AG08395 (cell line): ENCODE measurements around the gene TCTA.

Source experiments
- DNase-seq: peaks from one replicate; pipeline ENCODE4 v3.0.0; 2012; ENCODE audit warnings: mixed read lengths, low spot score

Gene TCTA

GRCh38 chr3:49410846-49411534 is 1.2 kb upstream of the TCTA start:
- DNase-seq = no peak

- no peak for DNase-seq
Measured at GRCh38 chr3:49411535-49411967, 672 bp upstream of the TCTA start.

- DNase-seq = no peak
Measured at GRCh38 chr3:49412632-49413337, 562 bp downstream of the TCTA start.

DNA sequence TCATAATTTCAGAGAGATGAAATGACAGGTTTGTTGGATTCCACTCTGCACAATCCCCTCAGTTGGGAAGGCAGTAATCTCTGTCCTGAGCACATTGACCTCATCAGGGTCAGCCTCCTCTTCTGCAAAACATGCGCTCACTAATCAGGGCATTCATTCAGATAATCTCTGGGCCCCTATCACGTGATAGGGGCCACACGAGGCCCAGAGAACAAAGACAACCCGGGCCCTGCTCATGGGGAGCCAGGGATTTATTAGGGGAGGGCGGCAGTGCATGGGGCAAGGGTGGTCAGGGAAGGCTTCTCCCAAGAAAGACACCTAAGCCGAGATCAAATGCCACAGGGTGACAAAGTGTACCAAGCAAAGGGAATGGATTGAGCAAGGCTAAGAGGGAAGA is 1.1 kb downstream of the TCTA start:
- DNase-seq = no peak

DNA sequence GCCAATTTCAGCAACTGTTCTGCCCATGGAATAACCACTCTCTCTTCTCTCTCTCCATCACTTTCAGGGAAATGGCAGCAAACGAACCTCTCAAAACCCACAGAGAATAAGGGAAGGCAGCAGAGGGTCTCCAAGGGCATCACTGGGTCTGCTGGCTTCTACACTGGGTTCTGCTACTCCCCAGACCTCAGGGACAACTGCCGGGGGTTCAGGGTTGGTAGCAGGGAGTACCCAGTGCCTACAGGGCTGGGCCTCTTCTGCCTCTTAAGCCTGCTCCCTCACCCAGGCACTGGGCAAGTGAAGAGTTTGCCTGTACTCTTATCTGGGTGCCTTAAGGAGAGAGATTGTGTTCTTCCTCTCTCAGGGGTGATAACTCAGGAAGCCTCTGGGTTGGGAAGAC is 2.5 kb downstream of the TCTA start:
- DNase-seq = no peak

DNA sequence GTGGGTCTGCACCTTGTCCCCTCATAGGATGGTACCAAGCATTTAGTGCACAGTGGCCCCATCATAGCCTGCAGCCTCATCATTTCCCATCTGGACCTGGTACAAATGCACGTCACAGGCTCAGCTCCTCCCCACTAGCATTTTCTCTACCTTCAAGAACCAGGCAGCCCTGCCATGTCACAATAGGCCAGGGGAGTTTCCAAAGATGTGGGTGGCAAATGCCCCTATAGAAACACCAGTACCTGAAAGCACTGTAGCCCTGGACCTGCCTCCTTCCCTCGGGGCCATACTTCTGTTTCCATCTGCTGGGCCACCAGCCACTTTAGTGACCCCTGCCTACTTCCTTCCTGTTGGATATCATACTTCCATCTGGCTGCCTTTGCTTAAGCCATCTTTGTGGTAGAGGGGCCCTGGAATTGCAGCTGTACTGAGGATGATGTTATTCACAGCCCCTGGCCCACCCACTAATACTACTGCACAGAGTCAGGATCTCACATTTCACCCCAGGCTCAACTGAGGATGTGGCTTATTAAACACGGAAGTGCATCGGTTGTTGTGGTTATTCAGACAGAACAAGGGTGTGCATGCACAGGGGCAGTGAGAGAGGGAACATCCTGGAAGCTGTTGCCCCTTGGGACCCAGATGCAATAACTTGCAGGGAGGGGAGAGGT is 3.8 kb downstream of the TCTA start:
- no peak for DNase-seq

- DNase-seq = no peak
Measured at GRCh38 chr3:49416867-49417266, 4.6 kb downstream of the TCTA start.

- no peak for DNase-seq
Measured at GRCh38 chr3:49417516-49418120, 5.4 kb downstream of the TCTA start.

GRCh38 chr3:49421890-49422378 is 9.7 kb downstream of the TCTA start:
- DNase-seq = no peak

DNA sequence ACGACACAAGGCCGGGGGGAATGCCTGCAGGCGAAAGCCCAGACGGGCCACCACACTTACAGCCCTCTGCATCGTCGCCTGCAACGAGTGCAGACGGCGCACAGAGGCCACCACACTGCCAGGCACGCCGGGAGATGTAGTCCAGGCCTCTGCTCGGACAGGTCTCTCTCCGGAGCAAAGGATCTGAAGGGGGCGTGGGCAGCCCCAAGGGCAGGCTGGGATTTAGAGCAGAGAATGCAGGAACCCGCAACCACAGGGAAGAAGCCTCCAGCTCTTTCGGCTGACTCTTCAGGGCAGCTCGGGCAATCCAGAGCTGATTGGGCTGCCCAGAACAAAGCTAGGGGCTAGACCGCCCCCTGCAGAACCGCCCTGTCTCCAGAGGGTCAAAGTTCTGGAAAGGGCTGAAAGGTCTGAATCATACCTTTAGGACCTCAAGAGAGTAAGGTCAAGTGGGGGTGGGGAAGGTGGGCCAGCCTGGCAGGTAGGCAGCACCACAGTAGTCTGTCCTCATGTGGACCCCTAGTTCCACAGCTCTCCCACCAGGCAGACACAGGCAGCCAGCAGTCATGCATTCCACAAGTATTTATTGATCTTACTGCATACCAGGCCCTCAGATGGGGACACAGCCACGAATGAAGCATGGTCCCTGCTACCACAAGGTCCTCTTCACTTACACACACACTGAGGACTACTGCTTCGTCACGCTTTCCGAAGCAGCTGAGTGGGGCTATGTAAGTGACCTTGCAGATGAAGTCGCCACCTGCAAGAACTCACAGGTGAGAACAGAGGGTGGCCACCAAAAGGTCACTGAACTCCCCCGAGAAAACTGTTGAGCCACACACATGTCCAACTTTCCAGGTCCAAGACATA is 10.4 kb downstream of the TCTA start, which contains the start of gene AMT:
AMT (minus strand) TSS at position 95 of the 870 bp plus-strand sequence; CDS start at position 72, 23 bp downstream.
- DNase-seq = no peak

DNA sequence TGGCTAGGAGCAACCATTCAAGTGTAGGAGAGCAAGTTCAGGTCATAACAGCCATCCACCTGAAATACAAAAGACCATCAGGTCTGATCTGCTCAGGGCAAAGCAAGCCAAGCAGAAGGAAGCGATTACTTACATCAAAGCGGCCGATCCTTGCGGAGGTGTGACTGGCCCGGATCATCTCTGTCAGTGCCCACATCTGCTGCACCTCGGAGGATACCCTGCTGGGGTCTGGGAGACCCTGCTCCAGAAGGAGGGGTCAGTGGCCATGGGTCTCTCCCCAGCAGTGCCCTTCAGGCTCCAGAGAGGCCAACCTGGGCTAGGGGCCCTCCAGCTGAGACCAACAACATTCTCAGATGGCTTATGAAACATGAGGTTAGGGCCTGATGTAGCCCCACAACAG is 12.6 kb downstream of the TCTA start:
- DNase-seq = no peak

DNA sequence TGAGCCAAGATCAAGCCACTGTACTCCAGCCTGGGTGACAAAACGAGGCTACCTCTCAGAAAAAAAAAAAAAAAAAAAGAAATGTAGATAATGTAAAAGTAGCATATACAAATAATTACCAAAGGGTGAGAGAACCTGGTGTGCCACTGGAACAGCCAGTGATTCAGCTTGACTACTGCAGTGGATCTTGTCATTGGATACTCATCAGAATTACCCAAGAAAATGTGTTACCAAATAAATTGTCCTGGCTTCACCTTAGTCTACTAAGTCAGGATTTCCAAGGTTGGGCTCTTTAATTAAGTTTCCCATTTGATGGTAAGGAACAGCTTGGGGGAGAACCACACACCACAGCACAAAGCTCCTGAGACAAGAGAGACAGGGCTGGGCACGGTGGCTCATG is 15.4 kb downstream of the TCTA start:
- DNase-seq = no peak

- DNase-seq = no peak
Measured at GRCh38 chr3:49428752-49429080, 16.5 kb downstream of the TCTA start.

DNA sequence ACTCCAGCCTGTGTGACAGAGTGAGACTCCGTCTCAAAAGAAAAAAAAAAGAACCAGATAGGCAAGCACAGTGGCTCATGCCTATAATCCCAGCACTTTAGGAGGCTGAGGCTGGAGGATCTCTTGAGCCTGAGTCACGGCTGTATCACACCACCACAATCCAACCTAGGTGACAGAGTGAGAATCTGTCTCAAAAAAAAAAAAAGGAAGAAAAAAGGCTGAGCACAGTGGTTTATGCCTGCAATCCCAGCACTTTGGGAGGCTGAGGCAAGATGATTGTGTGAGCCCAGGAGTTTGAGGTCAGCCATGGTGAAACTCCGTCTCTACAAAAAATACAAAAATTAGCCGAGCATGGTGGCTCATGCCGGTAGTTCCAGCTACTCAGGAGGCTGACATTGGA is 22.5 kb downstream of the TCTA start:
- DNase-seq = no peak

DNA sequence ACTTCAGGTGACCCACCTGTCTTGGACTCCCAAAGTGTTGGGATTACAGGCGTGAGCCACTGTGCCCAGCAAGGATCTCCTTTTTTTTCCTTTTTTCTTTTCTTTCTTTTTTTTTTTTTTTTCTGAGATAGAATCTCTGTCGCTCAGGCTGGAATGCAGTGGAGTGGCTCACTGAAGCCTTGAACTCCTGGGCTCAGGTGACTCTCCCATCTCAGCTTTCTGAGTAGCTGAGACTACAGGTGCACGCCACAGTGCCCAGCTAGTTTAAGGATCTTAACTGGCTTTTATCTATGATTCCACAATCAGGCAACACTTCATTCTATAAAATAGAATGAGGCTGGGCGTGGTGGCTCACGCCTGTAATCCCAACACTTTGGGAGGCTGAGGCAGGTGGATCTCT is 33.2 kb downstream of the TCTA start:
- DNase-seq = no peak

DNA sequence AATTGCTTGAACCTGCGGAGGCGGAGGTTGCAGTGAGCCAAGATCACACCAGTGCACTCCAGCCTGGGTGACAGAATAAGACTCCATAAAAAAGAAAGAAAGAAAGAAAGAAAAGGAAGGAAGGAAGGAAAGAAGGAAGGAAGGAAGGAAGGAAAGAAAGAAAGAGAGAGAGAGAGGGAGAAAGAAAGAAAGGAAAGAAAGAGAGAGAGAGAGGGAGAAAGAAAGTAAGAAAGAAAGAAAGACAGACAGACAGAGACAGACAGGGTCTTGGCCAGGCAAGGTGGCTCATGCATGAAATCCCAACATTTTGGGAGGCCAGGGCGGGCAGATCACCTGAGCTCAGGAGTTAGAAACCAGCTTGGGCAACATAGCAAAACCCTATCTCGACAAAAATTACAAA is 41.4 kb downstream of the TCTA start:
- DNase-seq = no peak

DNA sequence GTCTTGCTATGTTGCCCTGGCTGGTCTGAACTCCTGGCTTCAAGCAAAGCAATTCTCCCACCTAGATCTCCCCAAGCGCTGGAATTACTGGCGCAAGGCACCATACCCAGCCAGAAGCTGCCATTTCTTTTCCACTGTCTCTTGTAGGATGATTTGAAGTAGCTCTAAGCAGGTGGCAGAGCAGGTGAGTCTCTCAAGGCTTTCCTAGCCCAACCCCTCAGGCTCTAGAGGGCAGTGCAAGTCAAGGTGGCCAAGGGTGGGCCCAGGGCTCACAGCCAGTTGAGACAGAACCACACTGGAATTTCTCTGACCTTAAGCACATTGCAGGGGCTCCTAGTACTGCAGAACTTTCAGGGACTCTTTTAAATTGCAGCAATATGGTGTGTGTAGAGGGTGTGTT is 42.2 kb downstream of the TCTA start:
- no peak for DNase-seq

DNA sequence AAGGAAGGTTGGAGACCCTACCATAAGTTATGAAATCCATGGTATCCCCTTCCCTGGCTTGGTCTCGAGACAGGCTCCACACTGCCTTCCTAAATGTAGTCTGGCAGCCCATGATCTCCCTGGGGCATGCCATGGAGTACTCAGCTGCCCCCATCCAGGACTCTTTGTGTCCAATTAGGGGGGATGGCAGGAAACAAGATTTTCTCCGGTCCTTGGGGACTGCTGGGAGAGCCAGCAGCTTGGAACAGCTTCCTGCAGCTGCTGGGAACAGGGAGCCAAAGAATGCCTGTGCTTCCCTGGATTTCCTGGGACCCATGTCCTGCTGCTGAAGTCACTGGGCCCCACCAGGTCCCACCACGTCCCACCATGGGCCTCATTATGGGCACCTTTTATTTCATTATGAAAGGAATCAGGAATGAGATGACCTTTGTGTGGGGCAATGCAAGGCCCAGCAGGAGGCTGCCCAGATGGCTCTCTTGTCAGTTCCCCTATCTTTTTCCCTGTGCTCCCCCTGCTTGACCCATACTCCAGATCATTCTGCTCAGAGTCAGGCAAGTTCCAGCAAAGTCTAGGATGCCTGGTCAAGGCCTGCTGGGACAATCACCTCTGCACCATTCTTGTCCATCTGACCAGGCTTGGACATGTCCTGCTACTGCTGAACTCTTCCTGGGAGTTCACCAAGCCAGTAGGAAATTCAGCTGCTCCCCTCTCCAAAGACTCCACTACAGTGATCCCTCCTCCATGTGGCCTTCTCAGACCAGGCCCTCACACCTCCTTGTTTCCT is 42.9 kb downstream of the TCTA start:
- no peak for DNase-seq

DNA sequence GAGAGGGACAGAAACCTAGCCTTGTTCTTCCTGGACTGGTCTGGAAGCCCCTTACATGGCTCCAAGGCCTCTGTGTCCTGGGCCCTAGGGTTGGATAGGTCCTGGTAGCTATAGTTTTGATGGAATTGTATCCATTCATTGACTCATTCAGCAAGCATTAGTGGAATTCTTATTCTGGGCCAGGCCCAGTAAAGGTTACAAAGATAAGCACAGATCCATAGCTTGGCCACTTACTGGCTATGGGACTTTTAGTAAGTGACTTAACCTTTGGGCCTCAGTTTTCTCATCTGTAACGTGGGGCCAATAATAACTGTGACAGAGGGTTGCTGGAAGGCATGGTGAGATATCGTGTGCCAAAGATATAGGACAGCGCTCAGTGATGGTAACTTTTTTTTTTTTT is 44.2 kb downstream of the TCTA start:
- no peak for DNase-seq

DNA sequence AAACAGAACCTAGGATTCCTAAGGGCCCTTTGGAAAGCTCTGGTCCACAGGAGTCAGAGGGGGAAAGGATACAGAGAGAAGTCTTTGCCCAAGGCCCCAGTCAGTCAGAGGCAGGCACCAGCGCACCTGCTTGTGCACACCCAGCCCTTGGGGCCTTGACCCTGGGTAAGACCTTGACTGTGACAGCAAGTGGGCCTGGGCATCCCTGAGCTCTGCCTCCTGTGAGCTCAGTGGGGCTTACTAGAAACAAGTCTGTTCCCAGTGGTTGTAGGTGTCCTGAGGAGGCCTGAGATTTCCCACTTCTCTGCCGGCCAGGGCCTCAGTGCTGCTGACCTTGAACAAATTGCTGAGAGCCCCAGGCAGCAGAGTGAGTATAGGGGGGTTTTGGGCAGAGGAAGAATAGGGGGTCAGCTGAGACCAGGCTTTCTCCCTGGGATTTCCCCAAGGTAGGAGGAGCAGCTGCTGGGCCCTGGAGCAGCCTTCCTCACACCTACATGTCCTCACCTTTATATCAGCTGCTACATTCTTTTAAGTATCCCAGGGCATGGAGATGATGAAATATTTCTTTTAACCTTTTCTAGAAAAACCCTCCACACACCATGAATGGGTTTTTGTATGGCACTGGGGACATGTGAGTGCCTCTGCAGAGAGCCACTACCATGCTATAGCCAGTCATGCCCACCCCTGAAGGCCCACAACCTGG is 48.1 kb downstream of the TCTA start:
- DNase-seq = no peak
